HL-60 (cell line): ENCODE results near the gene BABAM2.

Experiments
- DNase-seq, 2 experiments: peaks; one replicate each; pipeline ENCODE4 v3.0.0-alpha.2; 2010 to 2020; ENCODE audit warnings: low read depth in 1 of 2, low spot score in 1 of 2
- H3K27ac ChIP-seq: fragments of 250-450 bp; sonication (Bioruptor Pico); replicated peaks from 2 replicates; pipeline ENCODE4 v1.5.1; 2020; ENCODE audit warnings: mild to moderate bottlenecking, moderate library complexity
- H3K27me3 ChIP-seq: fragments of 250-450 bp; sonication (Bioruptor Pico); 2 replicates; pipeline ENCODE4 v1.5.1; 2021; ENCODE audit warnings: mild to moderate bottlenecking, moderate library complexity; ENCODE audit not compliant: insufficient read depth, poor library complexity, severe bottlenecking
- H3K4me3 ChIP-seq: replicated peaks from 2 replicates; pipeline ENCODE4 v1.5.1; 2011; ENCODE audit warnings: mild to moderate bottlenecking, control low read depth, low read length; ENCODE audit not compliant: insufficient read depth
- GABPA ChIP-seq: IDR thresholded peaks from 2 replicates; pipeline ENCODE4 v1.6.1; 2012; ENCODE audit warnings: low read depth
- POLR2AphosphoS5 ChIP-seq: IDR thresholded peaks from 2 replicates; pipeline ENCODE4 v1.6.1; 2012; ENCODE audit warnings: low read depth
- SPI1 ChIP-seq: IDR thresholded peaks from 2 replicates; pipeline ENCODE4 v1.6.1; 2012; ENCODE audit warnings: low read depth, mild to moderate bottlenecking, borderline replicate concordance
- TF ChIP-seq, protein P1 (sequence below): IDR thresholded peaks from 2 replicates; pipeline ENCODE4 v1.6.1; 2012; ENCODE audit warnings: low read depth; ENCODE audit not compliant: insufficient replicate concordance
- TF ChIP-seq, protein P2 (sequence below): IDR thresholded peaks from one replicate; pipeline ENCODE4 v1.5.1; 2011; ENCODE audit warnings: low read length, control low read depth, inconsistent platforms; ENCODE audit not compliant: insufficient read depth

BABAM2 gene

DNA sequence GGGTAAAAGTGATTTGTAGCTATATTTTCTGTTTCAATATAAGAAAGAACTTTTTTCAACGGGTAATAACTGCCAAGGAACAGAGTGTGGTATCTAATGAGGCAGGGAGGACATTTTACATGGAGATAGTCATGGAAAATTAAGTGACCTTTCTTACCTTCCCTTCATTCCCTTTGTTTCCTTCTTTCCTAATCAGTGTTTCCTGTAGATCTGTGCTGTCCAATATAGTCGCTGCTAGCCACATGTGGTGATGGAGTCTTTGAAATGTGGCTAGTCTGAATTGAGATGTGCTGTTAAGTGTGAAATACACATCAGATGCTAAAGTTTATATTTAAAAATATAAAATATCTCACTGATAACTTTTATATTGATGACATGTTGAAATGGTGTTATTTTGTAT, 81.8 kb downstream of the BABAM2 start:
- no peak for DNase-seq
- Histone ChIP-seq H3K27ac (no peak overlapping the region), H3K4me3 (no peak overlapping the region), H3K27me3 (no peaks in the 10 kb centered on the region)
- TF ChIP-seq SPI1 (no peak), POLR2AphosphoS5 (no peak), GABPA (no peak)
- TF ChIP-seq, protein P1, sequence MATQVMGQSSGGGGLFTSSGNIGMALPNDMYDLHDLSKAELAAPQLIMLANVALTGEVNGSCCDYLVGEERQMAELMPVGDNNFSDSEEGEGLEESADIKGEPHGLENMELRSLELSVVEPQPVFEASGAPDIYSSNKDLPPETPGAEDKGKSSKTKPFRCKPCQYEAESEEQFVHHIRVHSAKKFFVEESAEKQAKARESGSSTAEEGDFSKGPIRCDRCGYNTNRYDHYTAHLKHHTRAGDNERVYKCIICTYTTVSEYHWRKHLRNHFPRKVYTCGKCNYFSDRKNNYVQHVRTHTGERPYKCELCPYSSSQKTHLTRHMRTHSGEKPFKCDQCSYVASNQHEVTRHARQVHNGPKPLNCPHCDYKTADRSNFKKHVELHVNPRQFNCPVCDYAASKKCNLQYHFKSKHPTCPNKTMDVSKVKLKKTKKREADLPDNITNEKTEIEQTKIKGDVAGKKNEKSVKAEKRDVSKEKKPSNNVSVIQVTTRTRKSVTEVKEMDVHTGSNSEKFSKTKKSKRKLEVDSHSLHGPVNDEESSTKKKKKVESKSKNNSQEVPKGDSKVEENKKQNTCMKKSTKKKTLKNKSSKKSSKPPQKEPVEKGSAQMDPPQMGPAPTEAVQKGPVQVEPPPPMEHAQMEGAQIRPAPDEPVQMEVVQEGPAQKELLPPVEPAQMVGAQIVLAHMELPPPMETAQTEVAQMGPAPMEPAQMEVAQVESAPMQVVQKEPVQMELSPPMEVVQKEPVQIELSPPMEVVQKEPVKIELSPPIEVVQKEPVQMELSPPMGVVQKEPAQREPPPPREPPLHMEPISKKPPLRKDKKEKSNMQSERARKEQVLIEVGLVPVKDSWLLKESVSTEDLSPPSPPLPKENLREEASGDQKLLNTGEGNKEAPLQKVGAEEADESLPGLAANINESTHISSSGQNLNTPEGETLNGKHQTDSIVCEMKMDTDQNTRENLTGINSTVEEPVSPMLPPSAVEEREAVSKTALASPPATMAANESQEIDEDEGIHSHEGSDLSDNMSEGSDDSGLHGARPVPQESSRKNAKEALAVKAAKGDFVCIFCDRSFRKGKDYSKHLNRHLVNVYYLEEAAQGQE: no peak
- TF ChIP-seq, protein P2, sequence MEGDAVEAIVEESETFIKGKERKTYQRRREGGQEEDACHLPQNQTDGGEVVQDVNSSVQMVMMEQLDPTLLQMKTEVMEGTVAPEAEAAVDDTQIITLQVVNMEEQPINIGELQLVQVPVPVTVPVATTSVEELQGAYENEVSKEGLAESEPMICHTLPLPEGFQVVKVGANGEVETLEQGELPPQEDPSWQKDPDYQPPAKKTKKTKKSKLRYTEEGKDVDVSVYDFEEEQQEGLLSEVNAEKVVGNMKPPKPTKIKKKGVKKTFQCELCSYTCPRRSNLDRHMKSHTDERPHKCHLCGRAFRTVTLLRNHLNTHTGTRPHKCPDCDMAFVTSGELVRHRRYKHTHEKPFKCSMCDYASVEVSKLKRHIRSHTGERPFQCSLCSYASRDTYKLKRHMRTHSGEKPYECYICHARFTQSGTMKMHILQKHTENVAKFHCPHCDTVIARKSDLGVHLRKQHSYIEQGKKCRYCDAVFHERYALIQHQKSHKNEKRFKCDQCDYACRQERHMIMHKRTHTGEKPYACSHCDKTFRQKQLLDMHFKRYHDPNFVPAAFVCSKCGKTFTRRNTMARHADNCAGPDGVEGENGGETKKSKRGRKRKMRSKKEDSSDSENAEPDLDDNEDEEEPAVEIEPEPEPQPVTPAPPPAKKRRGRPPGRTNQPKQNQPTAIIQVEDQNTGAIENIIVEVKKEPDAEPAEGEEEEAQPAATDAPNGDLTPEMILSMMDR: no peak

DNA sequence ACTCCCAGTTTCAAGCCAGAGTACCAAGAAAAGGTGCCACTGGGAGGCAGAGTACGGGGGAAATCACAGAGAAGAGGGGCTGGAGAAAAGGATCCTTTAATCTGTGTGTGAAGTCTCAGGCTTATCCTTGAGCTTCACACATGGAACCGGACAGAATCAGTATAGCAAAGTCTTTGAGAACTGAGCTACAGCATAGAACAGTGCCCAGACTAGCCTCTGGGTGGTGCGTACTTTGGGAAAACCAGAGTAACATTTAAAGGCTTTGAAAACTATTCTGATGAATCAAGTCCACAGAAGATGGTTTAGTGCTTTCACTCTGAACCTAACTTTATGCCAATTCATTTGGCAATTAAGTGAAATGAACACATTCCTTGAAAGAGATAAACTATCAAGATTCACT, 83.1 kb downstream of the BABAM2 start:
- H3K27me3 ChIP-seq: no peaks in the 10 kb centered on the region
- DNase-seq: no peak
- TF ChIP-seq GABPA (no peak), SPI1 (no peak), POLR2AphosphoS5 (no peak)
- TF ChIP-seq, protein P2: no peak
- TF ChIP-seq, protein P1: no peak
- no peak overlapping the region for H3K4me3 ChIP-seq
- H3K27ac ChIP-seq: no peak overlapping the region

DNA sequence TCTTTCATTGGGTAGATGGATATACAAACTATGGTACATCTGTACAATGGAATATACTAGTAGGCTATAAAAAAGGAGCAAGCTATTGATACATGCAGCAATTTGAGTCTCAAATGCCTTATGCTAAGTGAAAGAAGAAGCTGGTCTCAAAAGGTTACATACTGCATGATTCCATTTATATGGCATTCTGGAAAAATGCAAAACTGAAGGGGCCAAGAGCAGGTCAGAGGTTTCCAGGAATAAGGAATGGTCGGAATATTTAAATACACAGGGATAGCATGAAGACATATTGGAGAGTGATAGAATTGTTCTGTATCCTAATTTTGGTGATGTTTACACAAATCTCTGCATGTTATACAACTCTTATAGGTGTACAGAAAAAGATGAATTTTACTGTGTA, 85.8 kb downstream of the BABAM2 start:
- Histone ChIP-seq H3K4me3 (no peak overlapping the region), H3K27ac (no peak overlapping the region), H3K27me3 (no peaks in the 10 kb centered on the region)
- no peak for DNase-seq
- TF ChIP-seq, protein P1: no peak
- TF ChIP-seq SPI1: no peak
